Caco-2 (cell line): Measurements from ENCODE around the gene WWOX. TPM values are rescaled to one million over a fixed set of nuclear protein-coding genes. Genes with fewer than 3 reads are reported as not detected.

Source experiments
- BruUV-seq: library from RNA; stranded (reverse); fragments of 400-500 nt; replicated peaks from 2 replicates; lab custom pipeline; 2021; lab: Mats Ljungman, UMichigan
- CTCF ChIA-PET: fragments of 300-600 bp; sonication (Branson Sonifier 250); formaldehyde crosslinking; loops from one replicate; lab custom pipeline; 2022; ENCODE audit warnings: antibody characterized with exemption; lab: Charles Lee
- POLR2A ChIA-PET: fragments of 300-600 bp; sonication (Branson Sonifier 250); formaldehyde crosslinking; loops from one replicate; lab custom pipeline; 2022; ENCODE audit warnings: antibody characterized with exemption; lab: Charles Lee
- DNase-seq, 2 experiments: peaks; one replicate each; pipeline versions ENCODE4 v3.0.0 to v3.0.0-alpha.2; 2020 to 2022
- H3K27me3 ChIP-seq: replicated peaks from 2 replicates; pipeline ENCODE4 v1.6.0; 2011; ENCODE audit warnings: low read length; ENCODE audit not compliant: control insufficient read depth, insufficient read depth
- H3K36me3 ChIP-seq: 2 replicates; pipeline ENCODE4 v1.5.1; 2011; ENCODE audit warnings: low read length; ENCODE audit not compliant: control insufficient read depth, insufficient read depth
- H3K4me1 ChIP-seq: fragments of 250-450 bp; sonication (Bioruptor Pico); 2 replicates; pipeline ENCODE4 v1.5.1; 2020; ENCODE audit warnings: mild to moderate bottlenecking
- H3K4me3 ChIP-seq: 2 replicates; pipeline ENCODE4 v1.5.1; 2011; ENCODE audit warnings: low read depth, mild to moderate bottlenecking, control low read depth, low read length
- H3K9me3 ChIP-seq: fragments of 250-450 bp; sonication (Bioruptor Pico); 2 replicates; pipeline ENCODE4 v1.5.1; 2020; ENCODE audit warnings: mild to moderate bottlenecking, moderate library complexity
- H3K27ac Mint-ChIP-seq: one replicate; pipeline ENCODE4 v1.8.0; 2022; ENCODE audit warnings: mixed read lengths; ENCODE audit not compliant: unreplicated experiment
- H3K27me3 Mint-ChIP-seq: one replicate; pipeline ENCODE4 v1.8.0; 2022; ENCODE audit warnings: mixed read lengths; ENCODE audit not compliant: insufficient read depth, unreplicated experiment
- H3K36me3 Mint-ChIP-seq: one replicate; pipeline ENCODE4 v1.8.0; 2022; ENCODE audit warnings: mild to moderate bottlenecking, mixed read lengths; ENCODE audit not compliant: insufficient read depth, unreplicated experiment
- H3K4me1 Mint-ChIP-seq: one replicate; pipeline ENCODE4 v1.8.0; 2022; ENCODE audit warnings: low read depth, mixed read lengths; ENCODE audit not compliant: unreplicated experiment
- H3K4me3 Mint-ChIP-seq: one replicate; pipeline ENCODE4 v1.8.0; 2022; ENCODE audit warnings: mild to moderate bottlenecking, moderate library complexity, mixed read lengths; ENCODE audit not compliant: unreplicated experiment
- H3K9me3 Mint-ChIP-seq: one replicate; pipeline ENCODE4 v1.8.0; 2022; ENCODE audit warnings: mixed read lengths; ENCODE audit not compliant: unreplicated experiment
- CTCF ChIP-seq, 2 experiments: fragments of 200-600 bp in 1 of 2; IDR thresholded peaks; 1 replicate in 1 of 2; 2 replicates in 1 of 2; pipeline versions ENCODE4 v1.5.1 to v1.8.0; 2011 to 2022; ENCODE audit warnings: antibody characterized with exemption in 1 of 2, control low read depth in 1 of 2, inconsistent platforms in 1 of 2, low read depth in 1 of 2, low read length in 1 of 2, mild to moderate bottlenecking in 1 of 2, moderate library complexity in 1 of 2; ENCODE audit not compliant: insufficient read depth in 1 of 2, severe bottlenecking in 1 of 2, unreplicated experiment in 1 of 2
- intact Hi-C: fragments of 100-400 bp; cut with micrococcal nuclease; formaldehyde crosslinking; loops from one replicate; pipeline ENCODE4 v1.10.0; 2022; ENCODE audit not compliant: unreplicated experiment
- total RNA-seq: library from RNA; stranded (reverse); gene quantifications from 2 replicates; pipeline ENCODE4 v1.2.3, GENCODE V29; 2022

The WWOX gene
- total RNA-seq, 1 experiment from 2014 or later, result 45.0 TPM

- CTCF ChIA-PET, result no interaction called here
- intact Hi-C loops, result no loop called here
- H3K4me1 Mint-ChIP-seq, result peaks cover 6% of the 10 kb centered on the region
Measured at GRCh38 chr16:78556421-78556820, 457.0 kb downstream of the WWOX start.

GRCh38 chr16:78560997-78561396, 461.5 kb downstream of the WWOX start:
- Mint-ChIP-seq H3K9me3 (peaks cover 15% of the 10 kb centered on the region), H3K27me3 (no peaks in the 10 kb centered on the region), H3K4me1 (no peaks in the 10 kb centered on the region), H3K4me3 (no peak overlapping the region), H3K27ac (no peak overlapping the region), H3K36me3 (no peaks in the 10 kb centered on the region)
- Histone ChIP-seq H3K4me1 (no peaks in the 10 kb centered on the region), H3K36me3 (no peaks in the 10 kb centered on the region), H3K27me3 (no peaks in the 10 kb centered on the region), H3K9me3 (no peaks in the 10 kb centered on the region), H3K4me3 (no peak overlapping the region)
- POLR2A ChIA-PET, result no interaction called here
- CTCF ChIA-PET, result no interaction called here
- TF ChIP-seq CTCF (IDR thresholded peaks at IDR 0.05; ENCODE audit: insufficient read depth in 1 of 2, low read depth in 1 of 2, low read length in 1 of 2, severe bottlenecking in 1 of 2, unreplicated experiment in 1 of 2), result no peak
- BruUV-seq, result no TSS peak
- intact Hi-C loops, result no loop called here
- no peak for DNase-seq

More at GRCh38 chr16:78556421-78556820, 457.0 kb downstream of the WWOX start:
- Histone ChIP-seq H3K27me3 (no peaks in the 10 kb centered on the region), H3K36me3 (no peaks in the 10 kb centered on the region), H3K9me3 (no peaks in the 10 kb centered on the region), H3K4me3 (no peak overlapping the region), H3K4me1 (no peaks in the 10 kb centered on the region)
- Mint-ChIP-seq H3K36me3 (peaks cover 4% of the 10 kb centered on the region), H3K27ac (no peak overlapping the region), H3K9me3 (no peaks in the 10 kb centered on the region), H3K27me3 (no peaks in the 10 kb centered on the region), H3K4me3 (no peak overlapping the region)
- POLR2A ChIA-PET, result no interaction called here
- DNase-seq, result no peak
- TF ChIP-seq CTCF (IDR thresholded peaks at IDR 0.05; ENCODE audit: insufficient read depth in 1 of 2, low read depth in 1 of 2, low read length in 1 of 2, severe bottlenecking in 1 of 2, unreplicated experiment in 1 of 2), result no peak
- BruUV-seq, result no TSS peak

GRCh38 chr16:78562111-78562510, 462.7 kb downstream of the WWOX start:
- DNase-seq, result no peak
- Mint-ChIP-seq H3K36me3 (no peaks in the 10 kb centered on the region), H3K27ac (no peak overlapping the region), H3K27me3 (no peaks in the 10 kb centered on the region), H3K9me3 (peaks cover 15% of the 10 kb centered on the region), H3K4me1 (no peaks in the 10 kb centered on the region), H3K4me3 (no peak overlapping the region)
- BruUV-seq, result no TSS peak
- intact Hi-C loops, result no loop called here
- no peak for TF ChIP-seq CTCF (IDR thresholded peaks at IDR 0.05; ENCODE audit: insufficient read depth in 1 of 2, low read depth in 1 of 2, low read length in 1 of 2, severe bottlenecking in 1 of 2, unreplicated experiment in 1 of 2)
- Histone ChIP-seq H3K27me3 (no peaks in the 10 kb centered on the region), H3K36me3 (no peaks in the 10 kb centered on the region), H3K9me3 (no peaks in the 10 kb centered on the region), H3K4me3 (no peak overlapping the region), H3K4me1 (no peaks in the 10 kb centered on the region)
- ChIA-PET CTCF (no interaction called here), POLR2A (no interaction called here)
